ENCODE results near the gene HES4. TPM values are rescaled to one million over a fixed set of nuclear protein-coding genes. Genes with fewer than 3 reads are reported as not detected.

Gene HES4
- polyA plus RNA-seq, 1 experiment = 10.8 TPM

DNA sequence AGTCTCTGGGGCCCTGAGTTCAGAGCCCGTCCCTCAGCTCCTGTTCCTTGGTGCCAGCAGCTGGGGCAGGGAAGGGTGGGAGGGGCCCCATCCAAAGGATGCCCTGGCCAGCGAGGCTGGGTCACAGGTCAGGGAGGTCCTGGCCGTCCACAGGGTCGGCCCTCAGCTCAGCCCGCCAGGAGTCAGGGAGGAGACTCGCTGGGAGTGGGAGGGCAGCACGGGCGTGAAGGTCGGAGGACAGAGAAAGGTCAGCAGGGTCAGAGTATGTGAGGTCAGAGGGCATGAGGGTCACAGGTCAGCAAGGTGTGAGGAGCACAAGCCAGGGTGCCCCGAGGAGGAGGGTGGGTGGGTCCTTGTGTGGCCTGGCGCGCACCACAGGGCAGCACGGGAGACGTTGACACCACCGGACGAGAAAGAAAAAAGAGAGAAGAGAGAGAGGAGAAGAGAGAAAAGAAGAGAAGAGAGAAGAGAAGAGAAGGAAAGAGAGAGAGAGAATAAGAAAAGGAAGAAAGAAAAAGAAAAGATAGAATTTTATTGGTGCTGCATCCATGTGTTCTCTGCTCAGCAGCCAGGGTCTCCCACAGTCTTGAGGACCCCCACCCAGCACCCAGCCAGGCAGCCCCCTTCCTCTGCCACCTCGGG lies 25.1 kb downstream of the HES4 start:
- POLR2A ChIA-PET = no interaction called here
- Histone ChIP-seq H3K4me3 (ENCODE audit: low read depth, low read length) (no peak overlapping the region), H3K36me3 (ENCODE audit: control insufficient read depth, insufficient read depth, low read length) (no peaks in the 10 kb centered on the region), H3K27me3 (ENCODE audit: control insufficient read depth, insufficient read depth, low read length) (no peaks in the 10 kb centered on the region)
- DNase-seq (ENCODE audit: low read depth) = no peak
- TF ChIP-seq, protein P1, sequence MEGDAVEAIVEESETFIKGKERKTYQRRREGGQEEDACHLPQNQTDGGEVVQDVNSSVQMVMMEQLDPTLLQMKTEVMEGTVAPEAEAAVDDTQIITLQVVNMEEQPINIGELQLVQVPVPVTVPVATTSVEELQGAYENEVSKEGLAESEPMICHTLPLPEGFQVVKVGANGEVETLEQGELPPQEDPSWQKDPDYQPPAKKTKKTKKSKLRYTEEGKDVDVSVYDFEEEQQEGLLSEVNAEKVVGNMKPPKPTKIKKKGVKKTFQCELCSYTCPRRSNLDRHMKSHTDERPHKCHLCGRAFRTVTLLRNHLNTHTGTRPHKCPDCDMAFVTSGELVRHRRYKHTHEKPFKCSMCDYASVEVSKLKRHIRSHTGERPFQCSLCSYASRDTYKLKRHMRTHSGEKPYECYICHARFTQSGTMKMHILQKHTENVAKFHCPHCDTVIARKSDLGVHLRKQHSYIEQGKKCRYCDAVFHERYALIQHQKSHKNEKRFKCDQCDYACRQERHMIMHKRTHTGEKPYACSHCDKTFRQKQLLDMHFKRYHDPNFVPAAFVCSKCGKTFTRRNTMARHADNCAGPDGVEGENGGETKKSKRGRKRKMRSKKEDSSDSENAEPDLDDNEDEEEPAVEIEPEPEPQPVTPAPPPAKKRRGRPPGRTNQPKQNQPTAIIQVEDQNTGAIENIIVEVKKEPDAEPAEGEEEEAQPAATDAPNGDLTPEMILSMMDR (IDR thresholded peaks at IDR 0.05; ENCODE audit: insufficient read depth, low read depth, low read length) = no peak
- CTCF ChIA-PET = interaction anchor here (0.6 to 3.2 kb wide), 6 partner anchors 9 to 105 kb away, joined by 3 to 14 read pairs (median 6); partner anchors contain the start of gene PLEKHN1

DNA sequence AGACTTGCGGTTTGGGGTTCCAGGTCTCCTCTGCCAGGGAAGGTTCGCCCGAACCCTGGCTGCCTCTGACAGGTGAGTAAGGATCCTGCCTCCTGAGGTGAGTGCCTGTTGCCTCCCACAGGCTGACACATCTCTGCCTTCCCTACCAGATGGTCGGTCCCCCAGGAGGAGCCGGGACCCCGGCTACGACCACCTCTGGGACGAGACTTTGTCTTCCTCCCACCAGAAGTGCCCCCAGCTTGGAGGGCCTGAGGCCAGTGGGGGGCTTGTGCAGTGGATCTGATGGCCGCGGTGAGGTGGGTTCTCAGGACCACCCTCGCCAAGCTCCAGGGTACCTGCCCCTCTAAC lies 25.6 kb downstream of the HES4 start:
- Histone ChIP-seq H3K4me3 (ENCODE audit: low read depth, low read length) (no peak overlapping the region), H3K27me3 (ENCODE audit: control insufficient read depth, insufficient read depth, low read length) (no peaks in the 10 kb centered on the region), H3K36me3 (ENCODE audit: control insufficient read depth, insufficient read depth, low read length) (no peaks in the 10 kb centered on the region)
- TF ChIP-seq, protein P1 (IDR thresholded peaks at IDR 0.05; ENCODE audit: insufficient read depth, low read depth, low read length) = no peak
- ChIA-PET POLR2A (no interaction called here), CTCF (interaction anchor here (0.6 to 3.2 kb wide), 3 partner anchors 37 to 89 kb away, joined by 3 to 14 read pairs (median 4); no protein-coding TSS in a partner anchor)
- DNase-seq (ENCODE audit: low read depth) = no peak

DNA sequence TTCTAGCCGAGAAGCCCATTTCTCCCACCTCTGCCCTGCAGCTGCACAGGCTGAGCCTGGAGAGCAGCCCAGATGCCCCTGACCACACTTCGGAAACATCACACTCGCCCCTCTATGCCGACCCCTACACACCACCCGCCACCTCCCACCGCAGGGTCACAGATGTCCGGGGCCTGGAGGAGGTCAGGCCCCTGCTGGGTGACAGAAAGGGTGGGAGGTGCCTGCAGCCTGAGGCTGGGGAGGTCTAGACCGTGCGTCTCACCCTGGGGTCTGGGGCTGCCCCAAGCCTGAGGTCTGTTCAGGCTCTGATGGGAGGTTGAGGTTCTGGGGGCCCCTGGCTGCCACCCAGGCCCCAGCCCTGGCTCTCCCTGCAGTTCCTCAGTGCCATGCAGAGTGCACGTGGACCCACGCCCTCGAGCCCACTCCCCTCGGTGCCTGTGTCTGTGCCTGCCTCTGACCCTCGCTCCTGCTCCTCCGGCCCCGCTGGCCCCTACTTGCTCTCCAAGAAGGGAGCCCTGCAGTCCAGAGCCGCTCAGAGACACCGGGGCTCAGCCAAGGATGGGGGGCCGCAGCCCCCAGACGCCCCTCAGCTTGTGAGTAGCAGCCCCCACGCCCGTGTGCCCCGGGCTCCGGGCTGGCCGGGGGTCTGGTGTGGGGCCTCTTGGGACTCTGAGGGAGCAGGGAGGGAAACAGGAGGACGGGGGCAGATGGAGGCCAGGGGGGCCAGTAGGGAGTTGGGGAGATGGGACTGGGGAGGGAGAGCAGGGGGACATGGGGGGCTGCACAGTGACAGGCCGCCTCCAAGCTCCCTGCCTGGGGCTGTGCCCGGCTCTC lies 26.2 kb downstream of the HES4 start:
- Histone ChIP-seq H3K27me3 (ENCODE audit: control insufficient read depth, insufficient read depth, low read length) (no peaks in the 10 kb centered on the region), H3K4me3 (ENCODE audit: low read depth, low read length) (no peak overlapping the region), H3K36me3 (ENCODE audit: control insufficient read depth, insufficient read depth, low read length) (no peaks in the 10 kb centered on the region)
- POLR2A ChIA-PET = no interaction called here
- TF ChIP-seq, protein P1 (IDR thresholded peaks at IDR 0.05; ENCODE audit: insufficient read depth, low read depth, low read length) = no peak
- CTCF ChIA-PET = interaction anchor here (0.8 to 3.2 kb wide), 2 partner anchors 70 to 90 kb away, joined by 4 to 14 read pairs; no protein-coding TSS in a partner anchor
- no peak for DNase-seq (ENCODE audit: low read depth)

DNA sequence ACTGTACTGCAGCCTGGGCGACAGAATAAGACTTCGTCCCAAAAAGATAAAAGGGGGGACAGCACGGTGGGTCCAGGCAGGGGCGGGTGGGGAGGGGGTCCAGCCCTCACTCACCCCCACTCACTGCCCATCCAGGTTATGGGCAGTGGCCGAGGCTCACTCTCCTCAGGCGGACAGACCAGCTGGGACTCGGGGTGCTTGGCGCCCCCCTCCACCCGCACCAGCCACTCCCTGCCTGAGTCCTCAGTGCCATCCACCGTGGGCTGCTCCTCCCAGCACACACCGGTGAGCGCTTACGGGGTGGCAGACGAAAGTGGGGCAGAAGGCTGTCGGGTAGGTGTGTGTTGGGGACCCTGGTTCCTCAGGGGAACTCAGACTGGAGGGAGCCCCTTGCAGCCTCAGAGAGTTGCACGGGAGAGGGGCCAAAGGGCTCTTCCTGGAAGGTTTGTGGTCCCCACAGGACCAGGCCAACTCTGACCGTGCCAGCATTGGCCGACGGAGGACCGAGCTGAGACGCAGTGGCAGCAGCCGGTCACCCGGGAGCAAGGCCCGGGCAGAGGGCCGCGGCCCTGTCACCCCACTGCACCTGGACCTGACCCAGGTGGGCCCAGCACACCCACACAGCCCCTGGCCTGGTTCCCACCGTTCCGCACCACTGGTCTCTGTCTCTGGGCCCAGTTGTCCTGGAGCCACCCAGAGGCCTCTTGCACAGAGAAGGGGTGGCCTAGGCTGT lies 27.0 kb downstream of the HES4 start:
- TF ChIP-seq, protein P1 (IDR thresholded peaks at IDR 0.05; ENCODE audit: insufficient read depth, low read depth, low read length) = no peak
- H3K27me3 ChIP-seq (ENCODE audit: control insufficient read depth, insufficient read depth, low read length) = no peaks in the 10 kb centered on the region
- ChIA-PET CTCF (interaction anchor here (0.8 to 1.5 kb wide), 2 partner anchors 11 to 68 kb away, joined by 3 to 8 read pairs; no protein-coding TSS in a partner anchor), POLR2A (no interaction called here)
- H3K36me3 ChIP-seq (ENCODE audit: control insufficient read depth, insufficient read depth, low read length) = no peaks in the 10 kb centered on the region
- DNase-seq (ENCODE audit: low read depth) = no peak
- H3K4me3 ChIP-seq (ENCODE audit: low read depth, low read length) = no peak overlapping the region

Measured in BJ (cell line).